Measurements from ENCODE around the gene YWHAQ. TPM values are rescaled to one million over a fixed set of nuclear protein-coding genes. Genes with fewer than 3 reads are reported as not detected.
"Not testable (repeated sequence)": the region's sequence is repeated elsewhere in the genome, so short reads cannot be mapped to it uniquely, and the experiment has no call there.

Gene YWHAQ
- total RNA-seq, 1 experiment from 2014 or later: 294 TPM

DNA sequence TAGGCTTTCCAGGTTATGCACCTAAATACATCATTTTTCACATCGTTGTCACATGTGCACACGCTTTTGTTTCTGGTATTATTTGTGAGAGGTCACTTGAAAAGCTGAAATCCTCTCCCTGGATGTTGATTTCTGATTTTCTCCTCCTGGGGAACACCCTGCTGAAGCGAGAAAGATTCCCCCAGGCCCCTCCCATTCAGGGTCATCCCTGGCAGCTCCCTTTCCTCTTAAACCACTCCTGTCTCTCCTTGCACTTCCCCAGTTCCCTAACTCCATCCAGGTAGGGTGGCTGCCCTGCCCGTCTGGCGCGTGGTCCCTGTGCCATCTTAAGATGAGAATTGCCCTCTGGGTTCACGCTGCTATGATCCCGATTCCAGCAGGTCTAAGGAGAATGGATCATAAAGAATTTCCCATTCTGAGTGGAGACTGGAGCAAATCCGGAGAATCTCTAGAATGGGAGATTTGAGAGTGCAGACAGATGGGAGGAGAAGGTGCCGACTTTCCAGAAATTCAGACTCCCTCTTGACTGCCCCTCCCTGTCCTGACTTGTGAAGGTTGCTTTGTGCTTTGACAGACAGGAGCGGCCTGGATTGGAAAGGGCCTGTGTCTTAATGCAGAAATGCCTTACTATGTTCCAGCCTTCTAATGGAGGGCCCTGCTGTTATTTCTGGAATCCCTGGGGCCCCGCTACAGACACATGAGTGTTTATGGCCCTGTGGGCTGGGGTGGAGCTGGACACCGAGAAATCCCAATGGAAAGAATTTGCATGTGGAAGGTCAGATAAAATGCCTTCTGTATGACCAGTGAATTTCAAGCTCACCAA, 1.3 kb upstream of the YWHAQ start:
- no peak for DNase-seq (ENCODE audit: low spot score)

DNA sequence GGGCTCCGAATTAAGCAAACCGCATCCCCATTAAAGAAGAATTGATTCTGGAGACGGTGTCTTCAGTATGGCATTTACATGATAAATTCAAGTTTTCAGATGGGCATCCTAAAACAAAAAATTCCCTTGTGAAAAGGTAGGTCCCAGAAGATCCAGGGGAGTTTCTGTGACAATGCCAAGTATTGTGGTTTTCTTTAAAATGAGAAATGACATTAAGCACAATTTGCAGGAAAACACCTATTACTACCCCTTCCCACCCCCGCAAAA, 689 bp upstream of the YWHAQ start:
- no peak for DNase-seq (ENCODE audit: low spot score)

DNA sequence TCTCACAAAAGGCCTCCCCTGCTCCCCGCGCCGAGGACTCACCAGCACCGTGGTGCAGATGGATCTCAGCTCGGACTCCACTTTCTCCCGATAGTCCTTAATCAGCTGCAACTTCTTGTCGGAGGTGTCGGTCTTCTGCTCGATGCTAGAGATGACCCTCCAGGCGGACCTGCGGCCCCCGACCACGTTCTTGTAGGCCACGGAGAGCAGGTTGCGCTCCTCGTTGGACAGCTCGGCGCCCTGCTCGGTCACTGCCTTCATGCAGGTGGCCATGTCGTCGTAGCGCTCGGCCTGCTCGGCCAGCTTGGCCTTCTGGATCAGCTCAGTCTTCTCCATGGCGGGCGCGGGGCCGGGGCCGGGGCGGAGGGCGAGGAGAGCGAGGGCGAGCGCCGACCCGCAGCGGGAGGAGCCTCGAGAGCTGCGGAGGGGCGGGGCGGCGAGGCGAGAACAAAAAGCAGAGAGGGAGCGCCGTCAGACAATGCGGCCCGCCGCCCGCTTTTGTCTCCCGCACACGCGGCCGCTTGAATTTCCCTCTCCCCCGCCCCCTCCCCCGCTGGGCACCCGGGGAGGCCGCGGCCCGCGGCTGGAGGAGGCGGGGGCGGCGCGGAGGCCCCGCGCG, 571 bp downstream of the YWHAQ start:
- DNase-seq (ENCODE audit: low spot score): peak; percentile 65

DNA sequence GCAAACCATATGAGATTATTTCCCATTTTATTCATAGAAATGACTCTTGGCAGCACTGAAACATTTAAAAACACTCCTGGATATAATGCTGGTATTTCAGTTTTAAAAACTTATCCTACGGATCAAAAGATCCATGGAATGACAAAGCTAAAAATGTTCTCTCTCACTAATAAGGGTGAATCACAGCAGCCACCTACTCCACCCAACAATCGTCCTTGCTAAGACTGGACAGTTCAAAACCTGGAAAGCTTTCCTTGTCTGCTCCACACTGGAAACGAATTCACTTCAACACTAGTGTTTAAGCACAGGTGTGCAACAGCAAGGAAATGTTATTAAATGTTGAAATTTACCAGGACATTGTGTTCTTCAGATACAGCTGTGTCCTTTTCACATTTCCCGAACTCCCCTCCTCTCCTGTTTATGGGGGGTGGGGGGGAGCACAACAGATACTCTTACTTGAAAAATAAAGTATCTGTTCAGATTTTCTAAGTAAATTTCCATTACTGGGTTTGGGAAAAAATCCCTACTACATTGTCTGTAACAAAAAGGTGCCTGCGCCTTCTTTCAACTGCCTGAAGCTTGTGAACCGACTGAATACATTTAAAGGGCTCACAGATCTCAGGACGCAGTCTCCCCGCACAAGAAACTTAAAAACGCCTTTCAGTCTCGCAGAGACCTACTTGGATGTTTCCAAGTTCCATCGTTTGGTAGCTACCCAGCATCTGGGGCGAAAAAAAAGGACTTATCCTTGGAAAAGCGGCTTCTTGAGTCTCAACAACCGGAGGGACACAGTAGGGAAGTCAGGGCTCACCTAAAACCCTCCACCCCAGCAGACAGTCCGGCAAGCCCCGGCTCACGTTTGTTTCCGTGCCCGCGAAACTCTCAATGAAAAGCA, 1.3 kb downstream of the YWHAQ start:
- peak; percentile 53 for DNase-seq (ENCODE audit: low spot score)

DNA sequence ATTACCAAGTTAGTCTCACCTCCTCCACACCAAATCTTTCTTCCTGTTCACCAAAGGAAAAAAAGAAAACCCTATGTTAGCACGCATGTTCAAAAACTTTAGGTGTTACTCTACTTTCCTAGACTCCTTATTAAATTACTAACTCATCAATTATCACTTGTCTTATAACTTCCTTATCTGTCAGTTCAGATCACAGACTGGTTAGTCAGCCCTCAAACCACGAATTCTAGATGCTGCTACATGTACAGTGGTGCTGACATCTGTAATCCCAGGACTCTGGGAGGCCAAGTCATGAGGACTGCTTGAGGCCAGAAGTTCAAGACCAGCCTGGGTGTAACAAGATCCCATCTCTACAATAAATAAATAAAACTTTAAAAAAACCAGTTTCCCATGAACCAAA, 3.5 kb downstream of the YWHAQ start:
- DNase-seq (ENCODE audit: low spot score): no peak

DNA sequence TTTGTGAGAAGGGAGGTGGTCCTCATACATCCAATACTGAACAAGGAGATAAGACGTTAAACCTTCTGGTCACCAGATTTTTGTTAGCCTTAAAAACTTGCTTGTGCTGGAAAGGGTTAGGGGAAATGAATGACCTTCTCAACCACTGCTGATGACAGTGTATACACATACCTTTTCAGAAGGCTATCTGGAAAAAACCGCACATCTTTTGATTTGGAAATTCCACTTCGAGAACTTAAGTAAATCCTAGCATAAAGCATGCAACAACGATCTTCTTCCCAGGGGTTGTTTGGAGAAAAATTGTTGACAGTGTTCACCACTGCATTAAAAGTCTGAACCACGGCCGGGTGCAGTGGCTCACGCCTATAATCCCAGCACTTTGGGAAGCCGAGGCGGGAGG, 7.6 kb downstream of the YWHAQ start:
- no peak for DNase-seq (ENCODE audit: low spot score)

DNA sequence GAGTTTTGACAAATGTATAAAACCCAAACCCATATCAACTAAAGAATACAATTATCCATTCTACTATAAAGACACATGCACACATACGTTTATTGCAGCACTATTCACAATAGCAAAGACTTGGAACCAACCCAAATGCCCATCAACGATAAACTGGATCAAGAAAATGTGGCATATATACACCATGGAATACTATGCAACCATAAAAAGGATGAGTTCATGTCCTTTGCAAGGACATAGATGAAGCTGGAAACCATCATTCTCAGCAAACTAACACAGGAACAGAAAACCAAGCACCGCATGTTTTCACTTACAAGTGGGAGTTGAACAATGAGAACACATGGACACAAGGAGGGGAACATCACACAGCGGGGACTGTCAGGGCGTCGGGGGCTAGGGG, 9.1 kb downstream of the YWHAQ start:
- not testable (repeated sequence) for DNase-seq (ENCODE audit: low spot score)

GRCh38 chr2:9618410-9618809, 12.4 kb downstream of the YWHAQ start:
- no peak for DNase-seq (ENCODE audit: low spot score)

DNA sequence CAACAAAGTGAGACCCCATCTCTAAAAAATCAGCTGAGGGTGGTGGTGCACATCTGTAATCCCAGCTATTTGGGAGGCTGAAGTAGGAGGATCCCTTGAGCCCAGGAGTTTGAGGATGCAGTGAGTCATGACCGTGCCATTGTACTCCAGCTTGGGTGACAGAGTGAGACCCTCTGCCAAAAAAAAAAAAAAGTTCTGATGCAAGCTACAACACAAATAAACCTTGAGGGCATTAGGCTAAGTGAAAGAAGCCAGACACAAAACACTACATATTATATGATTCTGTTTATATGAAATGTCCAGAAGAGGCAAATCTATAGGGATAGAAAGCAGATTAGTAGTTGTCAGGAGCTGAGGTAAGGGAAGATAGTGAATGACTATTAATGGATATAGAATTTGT, 13.0 kb downstream of the YWHAQ start:
- DNase-seq (ENCODE audit: low spot score): no peak

- DNase-seq (ENCODE audit: low spot score): no peak
These were observed 13.5 kb downstream of the YWHAQ start for GRCh38 chr2:9617296-9617695.

GRCh38 chr2:9614562-9614961, 16.2 kb downstream of the YWHAQ start:
- DNase-seq (ENCODE audit: low spot score): no peak

DNA sequence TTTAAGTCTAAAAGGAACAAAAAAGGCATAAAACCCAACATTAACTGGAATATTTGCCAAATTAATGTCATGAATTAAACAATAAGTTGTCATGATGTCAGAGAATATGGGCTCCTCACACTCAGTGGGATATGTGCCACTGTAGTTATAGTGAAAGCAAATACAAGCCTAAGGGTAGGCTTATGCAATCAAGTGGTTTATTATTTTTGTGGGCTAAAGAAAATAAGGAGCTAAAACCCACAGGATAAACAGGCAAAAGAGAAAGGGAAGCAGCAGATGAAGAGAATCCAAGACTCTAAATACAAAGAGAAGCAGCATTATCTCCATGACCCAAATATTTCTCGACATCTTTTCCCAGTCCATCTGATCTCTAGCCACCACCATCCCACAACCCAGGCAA, 17.5 kb downstream of the YWHAQ start:
- no peak for DNase-seq (ENCODE audit: low spot score)

DNA sequence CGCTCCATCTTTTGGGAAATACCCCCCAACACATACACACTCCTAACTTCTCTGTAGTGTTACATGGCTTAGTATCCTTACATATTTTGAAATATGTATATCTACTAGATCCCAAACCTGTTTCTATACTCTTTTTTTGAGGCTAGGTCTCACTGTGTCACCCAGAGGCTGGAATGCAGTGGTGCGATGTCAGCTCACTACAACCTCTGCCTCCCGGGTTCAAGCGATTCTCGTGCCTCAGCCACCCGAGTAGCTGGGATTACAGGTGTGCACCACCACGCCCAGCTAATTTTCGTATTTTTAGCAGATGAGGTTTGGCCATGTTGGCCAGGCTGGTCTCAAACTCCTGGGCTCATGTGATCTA, 19.3 kb downstream of the YWHAQ start:
- DNase-seq (ENCODE audit: low spot score): not testable (repeated sequence)

DNA sequence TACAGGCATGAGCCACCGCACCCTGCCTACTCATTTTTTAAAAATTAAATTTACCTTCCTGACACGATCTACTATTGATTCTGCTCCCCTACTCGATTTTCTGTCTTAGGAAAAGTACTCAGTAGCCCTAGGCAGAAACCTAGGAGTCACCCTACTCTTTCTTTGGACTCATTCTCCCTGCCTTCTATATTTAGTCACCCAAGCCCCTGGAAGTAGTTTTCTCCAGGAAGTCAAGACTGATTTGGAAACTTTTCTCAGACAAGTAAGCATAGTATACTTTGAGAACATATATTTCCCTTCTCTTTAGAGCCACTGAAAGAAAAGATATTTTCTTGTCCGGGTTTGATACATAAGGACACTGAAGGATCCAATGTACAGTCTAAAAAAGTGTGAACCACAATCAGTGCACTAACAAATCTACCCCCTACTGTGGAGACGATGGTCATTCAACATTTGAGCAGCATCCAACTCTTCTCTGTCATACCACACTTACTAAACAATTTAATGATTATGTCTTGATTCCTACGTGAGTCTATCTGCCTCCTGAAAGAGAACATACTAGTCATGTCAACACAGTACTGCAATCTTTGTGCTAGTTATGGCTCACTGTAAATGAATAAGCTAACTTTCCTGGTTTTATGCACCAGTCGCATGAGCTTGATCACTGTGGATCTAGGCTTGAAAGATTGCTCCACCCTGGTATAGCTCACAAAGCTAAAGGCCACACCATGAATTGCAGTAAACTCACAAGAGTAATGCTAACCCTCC, 19.8 kb downstream of the YWHAQ start:
- no peak for DNase-seq (ENCODE audit: low spot score)

DNA sequence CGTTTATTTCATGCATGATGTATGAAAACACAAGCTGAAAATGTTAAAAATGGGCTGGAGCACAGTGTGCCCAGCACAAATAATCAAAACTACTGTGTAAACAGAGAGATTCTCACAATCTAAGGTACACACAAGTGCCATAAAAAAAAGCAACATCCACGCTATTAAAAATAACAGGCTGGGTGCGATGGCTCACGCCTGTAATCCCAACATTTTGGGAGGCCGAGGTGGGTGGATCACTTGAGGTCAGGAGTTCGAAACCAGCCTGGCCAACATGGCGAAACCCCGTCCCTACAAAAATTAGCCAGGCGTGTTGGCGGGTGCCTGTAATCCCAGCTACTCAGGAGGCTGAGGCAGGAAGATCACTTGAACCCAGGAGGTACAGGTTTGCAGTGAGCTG, 22.3 kb downstream of the YWHAQ start:
- not testable (repeated sequence) for DNase-seq (ENCODE audit: low spot score)

GRCh38 chr2:9602412-9602811, 28.4 kb downstream of the YWHAQ start:
- no peak for DNase-seq (ENCODE audit: low spot score)

DNA sequence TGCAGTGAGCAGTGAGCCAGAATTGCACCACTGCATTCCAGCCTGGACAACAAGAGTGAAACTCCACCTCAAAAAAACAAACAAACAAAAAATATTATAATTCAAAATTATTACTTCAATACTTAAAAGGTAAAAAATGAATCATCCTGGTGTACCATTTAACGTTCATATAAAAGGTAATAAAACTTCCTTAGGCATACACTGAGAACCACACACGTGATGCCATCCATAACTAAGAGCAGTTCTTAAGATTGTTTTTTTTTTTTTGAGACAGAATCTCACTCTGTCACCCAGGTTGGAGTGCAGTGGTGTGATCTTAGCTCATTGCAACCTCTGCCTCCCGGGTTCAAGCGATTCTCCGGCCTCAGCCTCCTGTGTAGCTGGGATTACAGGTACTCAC, 29.4 kb downstream of the YWHAQ start:
- DNase-seq (ENCODE audit: low spot score): no peak

DNA sequence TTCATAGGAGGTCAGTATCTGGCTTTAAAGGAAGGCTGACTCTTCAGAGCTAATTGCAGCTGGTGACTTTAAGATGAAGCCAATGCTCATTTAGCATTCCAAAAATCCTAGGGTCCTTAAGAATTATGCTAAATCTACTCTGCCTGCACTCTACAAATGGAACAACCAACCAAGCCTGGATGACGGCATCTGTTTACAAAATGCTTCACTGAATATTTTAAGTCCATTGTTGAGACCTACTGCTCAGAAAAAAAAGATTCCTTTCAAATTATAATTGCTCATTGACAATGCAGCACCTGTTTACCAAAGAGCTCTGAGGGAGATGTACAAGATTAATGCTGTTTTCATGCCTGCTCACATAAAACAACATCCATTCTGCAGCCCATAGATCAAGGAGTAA, 31.4 kb downstream of the YWHAQ start:
- DNase-seq (ENCODE audit: low spot score): no peak

GRCh38 chr2:9596621-9597311, 34.0 kb downstream of the YWHAQ start:
- DNase-seq (ENCODE audit: low spot score): no peak

DNA sequence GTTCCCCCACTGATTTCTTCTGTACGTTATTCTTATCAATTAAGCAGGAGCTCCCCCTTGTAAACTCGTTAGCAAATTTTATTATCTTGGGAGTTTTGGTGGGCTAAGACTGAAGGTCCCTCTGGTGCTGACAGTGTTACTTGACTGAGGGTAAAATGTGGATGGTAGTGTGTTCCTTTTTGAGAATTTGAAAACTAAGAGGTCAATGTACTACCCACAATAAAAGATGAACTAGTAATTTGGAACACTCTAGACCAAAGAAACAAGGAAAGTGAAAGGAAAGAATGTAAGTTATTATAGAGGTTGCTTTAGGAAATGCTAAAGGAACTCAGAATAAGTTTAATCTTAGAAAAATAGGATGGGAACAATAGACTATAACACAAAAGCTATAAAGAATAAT, 35.1 kb downstream of the YWHAQ start:
- no peak for DNase-seq (ENCODE audit: low spot score)

DNA sequence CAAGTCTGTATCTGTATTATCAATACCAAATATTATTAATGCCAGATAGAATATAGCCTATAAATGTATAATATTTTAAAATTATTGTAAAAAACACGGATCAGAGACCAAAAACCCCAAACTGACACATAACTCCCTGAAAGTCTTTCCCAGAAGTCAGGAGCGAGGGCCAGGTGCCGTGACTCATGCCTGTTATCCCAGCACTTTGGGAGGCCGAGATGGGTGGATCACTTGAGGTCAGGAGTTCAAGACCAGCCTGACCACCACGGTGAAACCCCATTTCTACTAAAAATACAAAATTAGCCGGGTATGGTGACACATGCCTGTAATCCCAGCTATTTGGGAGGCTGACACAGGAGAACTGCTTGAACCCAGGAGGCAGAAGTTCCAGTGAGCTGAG, 35.5 kb downstream of the YWHAQ start:
- DNase-seq (ENCODE audit: low spot score): not testable (repeated sequence)

All from HT-29 (cell line).